Left renal pelvis (tissue), 4 donors: ENCODE measurements around the gene CDCA5. TPM values are rescaled to one million over a fixed set of nuclear protein-coding genes. Genes with fewer than 3 reads are reported as not detected.
A peak's percentile ranks its signal among the peaks of the same experiment; 100 is the strongest.
"Not testable (repeated sequence)": the region's sequence is repeated elsewhere in the genome, so short reads cannot be mapped to it uniquely, and the experiment has no call there.

Experiments
- DNase-seq, 4 donors: peaks; one replicate each; pipeline ENCODE4 v3.0.0-alpha.2; 2013; ENCODE audit warnings: low read depth in 4 of 4, low spot score in 3 of 4
- polyA plus RNA-seq, 4 donors: library from polyadenylated mRNA; unstranded; fragments of 120-200 nt; gene quantifications; one replicate each; pipeline ENCODE4 v1.2.1, GENCODE V29; 2013; ENCODE audit not compliant: insufficient read length in 4 of 4

Gene CDCA5
- polyA plus RNA-seq, 4 donors: 15.7 to 20.1 (median 18.0) TPM

GRCh38 chr11:65119670-65119995, 35.8 kb upstream of the CDCA5 start:
- no peak for DNase-seq

GRCh38 chr11:65118891-65119669, 35.2 kb upstream of the CDCA5 start:
- not testable (repeated sequence) for DNase-seq

- no peak for DNase-seq
Observed at GRCh38 chr11:65118097-65118837, 34.4 kb upstream of the CDCA5 start.

- DNase-seq: peak; percentile 97 to 98 (median 98)
Observed at GRCh38 chr11:65117206-65118096, 33.6 kb upstream of the CDCA5 start, which contains the start of gene ZNHIT2. Gene ZNHIT2 (minus strand): TSS chr11:65117701. CDS start chr11:65117653, 48 bp downstream.

- DNase-seq: no peak
Observed at GRCh38 chr11:65116370-65117205, 32.7 kb upstream of the CDCA5 start.

- DNase-seq: no peak
Observed at GRCh38 chr11:65115361-65116082, 31.7 kb upstream of the CDCA5 start.

- no peak for DNase-seq
Observed at GRCh38 chr11:65114538-65115171, 30.8 kb upstream of the CDCA5 start.

GRCh38 chr11:65113839-65114238, 30.0 kb upstream of the CDCA5 start:
- no peak for DNase-seq

- no peak for DNase-seq
Observed at GRCh38 chr11:65113361-65113756, 29.5 kb upstream of the CDCA5 start.

- no peak for DNase-seq
Observed at GRCh38 chr11:65112546-65113360, 28.9 kb upstream of the CDCA5 start.

- DNase-seq: peak in 2 of 4 donors; percentile 89 to 90
Observed at GRCh38 chr11:65111744-65112545, 28.1 kb upstream of the CDCA5 start, which contains the start of gene TM7SF2. Gene TM7SF2 (plus strand): TSS chr11:65111872. CDS start chr11:65112016, 144 bp downstream.

GRCh38 chr11:65111159-65111743, 27.4 kb upstream of the CDCA5 start:
- no peak for DNase-seq

GRCh38 chr11:65110354-65110861, 26.6 kb upstream of the CDCA5 start:
- peak in 1 of 4 donors; percentile 67 for DNase-seq

GRCh38 chr11:65109231-65110198, 25.7 kb upstream of the CDCA5 start:
- no peak for DNase-seq

GRCh38 chr11:65108469-65109123, 24.8 kb upstream of the CDCA5 start:
- no peak for DNase-seq
